Stimulated activated CD8-positive, alpha-beta memory T cell treated with anti-CD3 and anti-CD28 coated beads, Interleukin-15, amount 100 ng/mL, for 24 hours (primary cell): ENCODE results near the gene TP53.
"Not testable (repeated sequence)": the region's sequence is repeated elsewhere in the genome, so short reads cannot be mapped to it uniquely, and the experiment has no call there.

Source experiments
- DNase-seq: peaks from one replicate; pipeline ENCODE4 v3.0.0-alpha.2; 2020; ENCODE audit warnings: low read depth

The TP53 gene

GRCh38 chr17:7673239-7673638, 14.1 kb downstream of the TP53 start:
- DNase-seq = no peak

GRCh38 chr17:7668482-7668881, 18.8 kb downstream of the TP53 start:
- no peak for DNase-seq

GRCh38 chr17:7667656-7668406, 19.5 kb downstream of the TP53 start:
- no peak for DNase-seq

GRCh38 chr17:7656958-7657609, 30.2 kb downstream of the TP53 start:
- DNase-seq = no peak

GRCh38 chr17:7655541-7655840, 31.8 kb downstream of the TP53 start:
- DNase-seq = no peak

GRCh38 chr17:7654832-7655540, 32.3 kb downstream of the TP53 start:
- no peak for DNase-seq

GRCh38 chr17:7652388-7653356, 34.6 kb downstream of the TP53 start:
- no peak for DNase-seq

- no peak for DNase-seq
Measured at GRCh38 chr17:7651665-7652387, 35.5 kb downstream of the TP53 start.

GRCh38 chr17:7651097-7651664, 36.1 kb downstream of the TP53 start:
- DNase-seq = no peak

- peak; percentile 26 for DNase-seq
Measured at GRCh38 chr17:7650509-7651096, 36.7 kb downstream of the TP53 start, which contains the start of gene ATP1B2. ATP1B2 (plus strand) TSS chr17:7650926; CDS start chr17:7651519, 593 bp downstream.

GRCh38 chr17:7647018-7647417, 40.3 kb downstream of the TP53 start:
- DNase-seq = no peak

GRCh38 chr17:7646457-7646856, 40.8 kb downstream of the TP53 start:
- no peak for DNase-seq

GRCh38 chr17:7644775-7645174, 42.5 kb downstream of the TP53 start:
- DNase-seq = no peak

- not testable (repeated sequence) for DNase-seq
Measured at GRCh38 chr17:7641635-7642034, 45.7 kb downstream of the TP53 start.

- DNase-seq = no peak
Measured at GRCh38 chr17:7640783-7641182, 46.5 kb downstream of the TP53 start.

- DNase-seq = no peak
Measured at GRCh38 chr17:7636163-7636562, 51.1 kb downstream of the TP53 start.

- no peak for DNase-seq
Measured at GRCh38 chr17:7634384-7634783, 52.9 kb downstream of the TP53 start.

- DNase-seq = no peak
Measured at GRCh38 chr17:7633093-7633492, 54.2 kb downstream of the TP53 start.

GRCh38 chr17:7632492-7632894, 54.8 kb downstream of the TP53 start:
- DNase-seq = no peak
